Ishikawa (cell line): Measurements from ENCODE around the gene SEC14L5.

Experiments
- CEBPB ChIP-seq: IDR thresholded peaks from 2 replicates; pipeline ENCODE4 v1.6.1; 2012
- EP300 ChIP-seq: IDR thresholded peaks from 2 replicates; pipeline ENCODE4 v1.6.1; 2012; ENCODE audit warnings: borderline replicate concordance
- RAD21 ChIP-seq: IDR thresholded peaks from 2 replicates; pipeline ENCODE4 v1.6.1; 2012; ENCODE audit warnings: low read depth
- TAF1 ChIP-seq: IDR thresholded peaks from 2 replicates; pipeline ENCODE4 v1.6.1; 2012; ENCODE audit warnings: low read depth, mild to moderate bottlenecking
- TCF12 ChIP-seq: IDR thresholded peaks from 2 replicates; pipeline ENCODE4 v1.6.1; 2012; ENCODE audit warnings: low read depth
- TEAD4 ChIP-seq: IDR thresholded peaks from 2 replicates; pipeline ENCODE4 v1.6.1; 2012
- ZBTB7A ChIP-seq: IDR thresholded peaks from 2 replicates; pipeline ENCODE4 v1.6.1; 2012; ENCODE audit warnings: low read depth
- TF ChIP-seq, protein P1 (sequence below): IDR thresholded peaks from 2 replicates; pipeline ENCODE4 v1.6.1; 2012; ENCODE audit warnings: low read depth, mild to moderate bottlenecking
- TF ChIP-seq, protein P2 (sequence below): IDR thresholded peaks from 2 replicates; pipeline ENCODE4 v1.6.1; 2012

DNA sequence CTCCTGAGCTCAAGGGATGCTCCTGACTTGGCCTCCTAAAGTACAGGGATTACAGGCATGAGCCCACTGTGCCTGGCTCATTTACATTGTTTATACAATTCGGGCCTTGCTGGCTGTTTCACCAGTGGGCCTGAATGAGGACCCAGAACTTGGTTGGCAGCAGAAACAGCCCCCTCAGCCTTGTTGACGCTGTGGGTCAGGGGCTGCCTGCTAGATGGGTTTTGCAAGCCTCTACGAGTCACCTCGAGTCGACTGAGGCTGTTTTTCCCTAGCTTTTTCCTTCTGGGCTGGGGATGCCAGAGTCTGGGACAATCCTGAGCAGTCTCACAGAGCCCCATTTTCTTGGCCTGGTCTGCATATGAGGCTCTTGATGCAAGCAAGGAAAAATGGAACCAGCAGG lies 37.3 kb upstream of the SEC14L5 start:
- TF ChIP-seq, protein P1, sequence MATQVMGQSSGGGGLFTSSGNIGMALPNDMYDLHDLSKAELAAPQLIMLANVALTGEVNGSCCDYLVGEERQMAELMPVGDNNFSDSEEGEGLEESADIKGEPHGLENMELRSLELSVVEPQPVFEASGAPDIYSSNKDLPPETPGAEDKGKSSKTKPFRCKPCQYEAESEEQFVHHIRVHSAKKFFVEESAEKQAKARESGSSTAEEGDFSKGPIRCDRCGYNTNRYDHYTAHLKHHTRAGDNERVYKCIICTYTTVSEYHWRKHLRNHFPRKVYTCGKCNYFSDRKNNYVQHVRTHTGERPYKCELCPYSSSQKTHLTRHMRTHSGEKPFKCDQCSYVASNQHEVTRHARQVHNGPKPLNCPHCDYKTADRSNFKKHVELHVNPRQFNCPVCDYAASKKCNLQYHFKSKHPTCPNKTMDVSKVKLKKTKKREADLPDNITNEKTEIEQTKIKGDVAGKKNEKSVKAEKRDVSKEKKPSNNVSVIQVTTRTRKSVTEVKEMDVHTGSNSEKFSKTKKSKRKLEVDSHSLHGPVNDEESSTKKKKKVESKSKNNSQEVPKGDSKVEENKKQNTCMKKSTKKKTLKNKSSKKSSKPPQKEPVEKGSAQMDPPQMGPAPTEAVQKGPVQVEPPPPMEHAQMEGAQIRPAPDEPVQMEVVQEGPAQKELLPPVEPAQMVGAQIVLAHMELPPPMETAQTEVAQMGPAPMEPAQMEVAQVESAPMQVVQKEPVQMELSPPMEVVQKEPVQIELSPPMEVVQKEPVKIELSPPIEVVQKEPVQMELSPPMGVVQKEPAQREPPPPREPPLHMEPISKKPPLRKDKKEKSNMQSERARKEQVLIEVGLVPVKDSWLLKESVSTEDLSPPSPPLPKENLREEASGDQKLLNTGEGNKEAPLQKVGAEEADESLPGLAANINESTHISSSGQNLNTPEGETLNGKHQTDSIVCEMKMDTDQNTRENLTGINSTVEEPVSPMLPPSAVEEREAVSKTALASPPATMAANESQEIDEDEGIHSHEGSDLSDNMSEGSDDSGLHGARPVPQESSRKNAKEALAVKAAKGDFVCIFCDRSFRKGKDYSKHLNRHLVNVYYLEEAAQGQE, result no peak
- TF ChIP-seq ZBTB7A, result no peak
- no peak for TF ChIP-seq RAD21
- TF ChIP-seq EP300, result no peak
- no peak for TF ChIP-seq TAF1
- TF ChIP-seq, protein P2, sequence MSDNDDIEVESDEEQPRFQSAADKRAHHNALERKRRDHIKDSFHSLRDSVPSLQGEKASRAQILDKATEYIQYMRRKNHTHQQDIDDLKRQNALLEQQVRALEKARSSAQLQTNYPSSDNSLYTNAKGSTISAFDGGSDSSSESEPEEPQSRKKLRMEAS, result no peak
- TF ChIP-seq CEBPB, result no peak
- TF ChIP-seq TCF12, result no peak
- no peak for TF ChIP-seq TEAD4
